H4 (cell line): ENCODE results near the gene YBX2. TPM values are rescaled to one million over a fixed set of nuclear protein-coding genes. Genes with fewer than 3 reads are reported as not detected.

Experiments used
- DNase-seq: peaks from one replicate; pipeline ENCODE4 v3.0.0-alpha.2; 2015; ENCODE audit warnings: low spot score
- total RNA-seq: library from RNA; depleted of rRNA; stranded (reverse); fragments of >200 nt; shearing (Covaris generic); gene quantifications from 2 replicates; pipeline ENCODE4 v1.2.3, GENCODE V29; 2014

The YBX2 gene
- total RNA-seq, 1 experiment from 2014 or later, result not detected

DNA sequence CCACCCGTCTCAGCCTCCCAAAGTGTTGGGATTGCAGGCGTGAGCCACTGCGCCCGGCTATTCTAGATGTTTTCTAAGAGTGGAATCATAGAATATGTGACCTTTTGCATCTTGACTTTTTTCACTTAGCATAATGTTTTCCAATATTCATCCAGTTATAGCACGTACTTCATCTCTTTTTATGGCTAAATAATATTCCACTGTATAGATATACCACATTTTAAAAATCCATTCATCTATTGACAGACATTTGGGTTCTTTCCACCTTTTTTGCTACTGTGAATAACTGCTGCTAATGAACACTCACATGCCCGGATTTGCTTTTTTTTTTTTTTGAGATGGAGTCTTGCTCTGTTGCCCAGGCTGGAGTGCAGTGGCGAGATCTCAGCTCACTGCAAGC is 9.7 kb upstream of the YBX2 start:
- DNase-seq, result no peak

DNA sequence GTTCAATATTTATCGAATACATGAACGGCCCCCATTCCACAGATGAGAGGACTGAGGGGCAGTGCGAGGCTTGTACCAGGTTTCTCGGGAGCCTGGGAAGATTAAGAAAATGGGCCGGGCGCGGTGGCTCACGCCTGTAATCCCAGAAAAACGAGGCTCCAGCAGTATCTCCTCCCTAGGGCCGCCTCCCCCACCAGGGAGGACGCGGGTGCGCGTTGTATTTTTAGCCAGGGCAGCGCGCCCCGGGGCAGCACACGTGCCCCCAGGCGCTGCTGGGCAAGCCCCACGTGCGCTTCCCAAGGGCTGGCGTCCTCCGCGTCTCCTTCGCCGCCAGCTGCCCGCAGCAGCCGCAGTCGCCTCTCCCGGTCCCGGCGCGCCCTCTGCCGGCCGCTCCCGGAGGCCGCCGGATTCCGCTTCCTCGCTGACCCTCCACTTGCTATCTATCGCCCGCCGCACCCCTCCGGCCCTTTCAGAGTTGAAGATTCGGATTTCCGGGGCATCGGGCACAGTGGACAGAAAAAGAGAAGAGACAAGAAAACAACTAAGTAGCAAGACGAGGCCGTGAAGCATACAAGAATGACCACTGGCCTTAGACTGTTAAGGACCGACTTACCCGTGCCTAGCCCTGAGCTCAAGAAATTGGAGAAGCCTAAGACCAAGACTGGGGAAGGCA is 1.9 kb upstream of the YBX2 start:
- peak; percentile 59 for DNase-seq

DNA sequence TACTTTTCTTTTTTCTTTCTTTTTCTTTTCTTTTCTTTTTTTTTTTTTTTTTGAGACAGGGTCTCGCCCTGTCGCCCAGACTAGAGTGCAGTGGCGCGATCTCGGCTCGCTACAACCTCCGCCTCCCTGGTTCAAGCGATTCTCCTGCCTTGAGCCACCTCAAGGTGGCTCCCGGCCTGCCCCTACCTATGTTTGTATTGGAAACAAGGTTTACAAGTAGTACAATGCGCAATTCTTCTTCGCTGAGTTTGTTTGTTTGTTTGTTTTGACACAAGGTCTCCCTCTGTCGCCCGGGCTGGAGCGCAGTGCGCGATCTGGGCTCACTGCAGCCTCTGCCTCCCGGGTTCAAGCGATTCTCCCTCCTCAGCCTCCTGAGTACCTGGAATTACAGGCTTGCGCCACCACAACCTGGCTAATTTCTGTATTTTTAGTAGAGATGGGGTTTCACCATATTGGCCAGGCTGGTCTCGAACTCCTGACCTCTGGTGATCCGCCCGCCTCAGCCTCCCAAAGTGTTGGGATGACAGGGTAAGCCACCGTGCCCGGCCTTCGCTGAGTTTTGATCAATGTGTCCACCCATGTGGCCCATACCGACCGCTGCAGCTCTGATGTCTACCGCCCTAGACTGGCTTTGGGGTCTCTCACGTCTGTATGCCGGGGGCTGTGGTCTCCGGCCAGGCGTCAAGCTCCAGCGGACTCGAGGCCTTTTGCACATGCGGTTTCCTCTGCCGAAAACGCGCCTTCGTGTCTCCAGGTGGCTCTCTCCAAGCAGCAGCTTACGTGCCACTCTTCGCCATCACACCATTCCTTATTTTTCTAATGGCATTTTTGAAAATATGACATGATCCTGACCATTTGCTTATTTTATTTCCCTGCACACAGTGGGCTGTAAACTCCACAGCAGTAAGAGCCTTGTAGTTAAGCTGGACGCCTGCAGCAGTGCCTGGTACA is 1.1 kb upstream of the YBX2 start:
- DNase-seq, result no peak

DNA sequence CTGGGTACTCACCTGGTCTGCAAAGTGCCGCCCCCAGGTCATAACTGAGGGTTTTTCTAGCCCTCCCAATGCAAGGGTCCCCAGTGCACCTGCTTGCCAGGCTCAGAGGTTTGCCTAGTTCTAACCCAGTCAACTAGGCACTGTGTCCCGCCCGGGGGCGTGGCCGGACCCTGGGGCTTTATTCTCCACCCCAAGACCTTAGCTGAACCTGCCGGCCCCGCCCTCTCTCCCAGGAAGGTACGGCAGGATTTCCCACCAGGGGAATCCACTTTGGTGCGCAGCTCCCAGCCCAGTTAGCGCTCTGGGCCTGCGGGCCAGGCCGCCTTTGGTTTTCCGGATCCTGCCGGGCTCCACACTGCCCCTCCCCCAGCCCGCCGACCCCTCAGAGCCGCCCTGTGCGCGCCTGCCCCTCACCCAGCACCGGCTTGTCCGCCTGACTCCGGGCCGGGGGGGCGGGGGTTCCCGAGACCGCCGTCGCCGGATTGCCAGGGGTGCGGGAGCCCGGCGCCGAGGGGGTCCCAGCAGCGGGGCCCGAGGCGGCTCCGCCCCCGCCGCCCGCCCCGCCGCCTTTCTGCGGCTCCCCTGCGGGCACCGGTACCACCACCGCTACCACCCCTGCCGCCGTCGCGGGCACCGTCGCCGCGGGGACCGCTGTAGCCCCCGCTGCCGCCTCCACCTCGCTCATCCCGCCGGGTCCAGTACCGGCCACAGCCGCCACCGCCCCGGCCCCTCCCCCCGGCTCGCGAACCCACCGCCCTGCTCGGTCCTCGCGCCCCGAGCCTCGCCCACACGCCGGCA is 424 bp downstream of the YBX2 start:
- DNase-seq, result no peak

DNA sequence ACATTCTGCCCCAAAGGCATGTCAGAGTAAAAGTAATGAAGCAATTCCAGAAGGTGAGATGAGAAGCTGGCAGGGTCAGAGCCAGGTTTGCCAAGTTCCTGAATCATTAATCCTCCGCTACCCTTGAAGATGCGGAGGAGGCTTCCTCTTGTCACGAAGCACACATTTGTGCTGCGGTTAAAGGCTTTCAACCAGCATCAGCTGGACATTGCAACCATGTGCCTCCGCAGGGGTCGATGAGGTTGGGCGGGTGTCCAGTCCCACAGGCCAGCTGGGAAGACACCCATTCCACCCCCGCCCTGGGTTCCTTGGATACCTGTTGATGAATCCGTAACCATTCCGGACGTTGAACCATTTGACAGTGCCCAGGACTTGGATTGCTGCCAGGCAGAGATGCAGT is 1.3 kb downstream of the YBX2 start:
- no peak for DNase-seq

DNA sequence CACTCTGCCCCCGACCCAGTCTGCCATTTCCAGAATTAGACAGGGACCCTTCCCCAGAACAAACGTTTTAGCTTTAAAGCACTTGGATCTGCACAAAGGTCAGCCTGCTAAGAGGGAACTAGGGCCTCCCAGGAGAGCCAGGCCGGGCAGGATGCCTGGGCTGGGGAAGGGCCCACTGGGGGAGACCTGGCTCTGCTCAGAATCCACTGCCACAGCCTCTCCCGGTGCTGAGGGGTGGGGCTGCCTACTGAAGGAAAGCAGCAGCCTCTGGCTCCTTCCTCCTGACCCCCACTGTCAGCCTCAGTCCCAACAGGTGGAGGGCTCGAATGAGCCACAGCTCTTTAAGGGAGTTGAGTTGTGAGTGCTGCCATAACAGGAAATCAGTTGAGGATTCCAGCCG is 1.7 kb downstream of the YBX2 start:
- no peak for DNase-seq

DNA sequence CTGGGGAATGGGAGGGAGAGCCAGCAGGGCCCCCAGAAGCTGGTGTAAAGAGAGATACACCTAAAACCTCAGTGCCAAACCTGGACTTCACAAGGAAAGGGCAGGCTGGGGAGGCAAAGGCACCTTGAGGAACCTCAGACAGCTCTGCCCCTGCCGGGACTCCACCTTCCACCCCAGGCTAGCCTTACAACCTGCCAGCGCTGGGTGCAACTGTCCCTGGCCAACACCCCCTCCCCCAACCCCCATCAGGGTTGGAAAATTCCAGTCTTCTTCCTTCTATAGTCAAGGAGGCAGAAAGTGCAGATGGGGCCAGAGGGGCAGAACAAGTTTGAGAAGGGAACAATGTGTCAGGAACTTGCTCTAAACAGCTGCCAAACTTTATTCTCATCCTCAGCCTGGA is 2.2 kb downstream of the YBX2 start:
- DNase-seq, result no peak

DNA sequence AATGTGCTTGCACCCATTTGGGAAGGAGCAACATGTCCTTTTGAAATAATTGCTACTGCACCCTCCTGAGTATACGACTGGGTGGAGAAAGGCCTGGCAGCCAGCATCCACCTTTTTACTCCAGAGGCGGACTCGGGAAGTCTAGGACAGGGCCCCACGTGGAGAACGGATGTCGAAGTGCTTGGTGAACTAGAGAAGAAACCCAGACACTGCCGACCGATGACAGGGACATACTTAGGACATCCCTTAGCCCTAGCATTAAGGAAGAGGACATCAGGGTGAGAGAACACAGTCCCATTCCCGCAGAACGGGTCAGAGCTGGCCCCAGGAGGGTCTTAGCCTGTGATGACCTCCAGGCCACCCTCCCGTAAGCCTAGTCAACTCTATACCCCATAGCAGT is 3.8 kb downstream of the YBX2 start:
- no peak for DNase-seq

DNA sequence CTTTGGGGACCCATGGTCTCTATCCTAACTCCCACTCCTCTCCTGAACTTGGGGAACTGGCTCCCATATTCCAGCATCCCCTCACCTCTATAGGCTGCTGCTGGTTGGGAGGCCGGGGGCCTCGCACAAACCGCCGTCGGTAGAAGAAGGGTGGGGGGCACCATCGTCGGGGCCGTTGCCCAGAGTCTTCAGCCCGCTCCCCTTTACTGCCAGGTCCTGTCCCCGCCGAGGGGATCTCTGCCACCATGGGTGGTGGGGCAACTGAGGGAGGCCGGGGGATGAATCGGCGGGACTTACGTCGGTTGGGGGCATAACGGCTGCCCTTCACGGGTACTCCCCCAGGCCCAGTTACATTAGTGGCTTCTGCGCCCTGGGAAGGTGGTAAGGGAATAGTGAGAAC is 4.3 kb downstream of the YBX2 start:
- no peak for DNase-seq

DNA sequence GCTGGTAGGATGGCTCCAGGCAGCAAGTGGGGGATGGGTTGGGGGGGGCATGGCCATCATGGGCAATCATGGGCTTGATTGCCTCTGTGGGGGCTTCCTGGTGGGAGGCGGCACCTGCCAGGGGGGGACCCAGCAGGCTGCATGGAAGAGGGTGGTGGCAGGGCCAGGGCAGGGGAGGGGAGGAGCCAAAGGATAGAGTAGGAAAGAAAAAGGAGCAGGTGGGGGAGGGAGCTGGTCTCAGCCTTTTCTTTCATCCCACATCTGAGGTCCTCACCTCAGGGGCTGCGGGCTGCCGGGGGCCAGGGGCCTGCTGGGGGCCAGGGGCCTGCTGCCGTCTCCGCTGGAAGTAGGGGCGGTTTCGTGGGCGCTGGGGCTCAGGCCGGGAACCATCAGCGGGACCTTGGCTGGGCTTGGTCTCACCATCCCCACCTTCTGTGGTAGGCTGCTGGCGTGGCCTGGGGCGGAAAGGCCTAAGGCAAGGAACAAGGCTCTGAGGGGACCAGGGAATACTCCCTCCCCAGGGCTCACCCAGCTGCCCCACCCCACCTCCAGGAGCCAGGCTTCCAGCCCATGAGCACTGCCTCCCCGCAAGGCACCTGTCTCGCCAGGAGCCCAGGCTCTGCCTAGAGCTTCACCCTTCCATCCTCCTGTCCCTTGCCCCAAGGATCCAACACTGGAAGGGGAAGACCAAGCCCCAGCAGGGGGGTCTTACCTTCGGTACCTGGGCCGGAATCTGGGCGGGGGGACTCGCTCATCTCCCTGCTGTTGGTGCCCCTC is 5.0 kb downstream of the YBX2 start:
- no peak for DNase-seq

DNA sequence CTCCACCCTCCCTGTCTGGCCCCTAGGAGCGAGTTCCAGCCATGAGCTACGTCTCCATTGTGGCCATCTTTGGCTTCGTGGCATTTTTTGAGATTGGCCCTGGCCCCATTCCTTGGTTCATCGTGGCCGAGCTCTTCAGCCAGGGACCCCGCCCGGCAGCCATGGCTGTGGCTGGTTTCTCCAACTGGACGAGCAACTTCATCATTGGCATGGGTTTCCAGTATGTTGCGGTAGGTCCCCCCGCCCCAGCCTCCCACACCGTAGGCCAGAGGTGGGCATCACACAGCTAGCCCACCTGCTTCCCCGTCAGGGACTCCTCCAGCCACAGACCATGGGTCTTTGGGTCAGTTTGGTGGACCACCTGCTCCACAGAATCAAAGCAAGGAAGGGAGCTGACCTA is 8.8 kb downstream of the YBX2 start:
- no peak for DNase-seq

DNA sequence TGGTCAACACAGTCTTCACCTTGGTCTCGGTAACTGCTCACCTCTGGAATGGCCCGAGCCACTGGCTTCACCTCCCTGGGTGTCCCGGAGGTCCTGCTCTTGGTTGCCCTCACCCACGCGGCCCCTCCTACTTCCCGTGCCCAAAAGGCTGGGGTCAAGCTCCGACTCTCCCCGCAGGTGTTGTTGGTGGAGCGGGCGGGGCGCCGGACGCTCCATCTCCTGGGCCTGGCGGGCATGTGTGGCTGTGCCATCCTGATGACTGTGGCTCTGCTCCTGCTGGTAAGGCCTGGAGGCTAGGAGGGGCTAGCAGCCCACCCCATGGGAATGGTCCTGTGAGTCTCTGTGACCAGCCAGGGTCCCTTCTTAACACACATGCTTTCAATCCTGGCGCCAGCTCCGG is 9.5 kb downstream of the YBX2 start:
- DNase-seq, result no peak

DNA sequence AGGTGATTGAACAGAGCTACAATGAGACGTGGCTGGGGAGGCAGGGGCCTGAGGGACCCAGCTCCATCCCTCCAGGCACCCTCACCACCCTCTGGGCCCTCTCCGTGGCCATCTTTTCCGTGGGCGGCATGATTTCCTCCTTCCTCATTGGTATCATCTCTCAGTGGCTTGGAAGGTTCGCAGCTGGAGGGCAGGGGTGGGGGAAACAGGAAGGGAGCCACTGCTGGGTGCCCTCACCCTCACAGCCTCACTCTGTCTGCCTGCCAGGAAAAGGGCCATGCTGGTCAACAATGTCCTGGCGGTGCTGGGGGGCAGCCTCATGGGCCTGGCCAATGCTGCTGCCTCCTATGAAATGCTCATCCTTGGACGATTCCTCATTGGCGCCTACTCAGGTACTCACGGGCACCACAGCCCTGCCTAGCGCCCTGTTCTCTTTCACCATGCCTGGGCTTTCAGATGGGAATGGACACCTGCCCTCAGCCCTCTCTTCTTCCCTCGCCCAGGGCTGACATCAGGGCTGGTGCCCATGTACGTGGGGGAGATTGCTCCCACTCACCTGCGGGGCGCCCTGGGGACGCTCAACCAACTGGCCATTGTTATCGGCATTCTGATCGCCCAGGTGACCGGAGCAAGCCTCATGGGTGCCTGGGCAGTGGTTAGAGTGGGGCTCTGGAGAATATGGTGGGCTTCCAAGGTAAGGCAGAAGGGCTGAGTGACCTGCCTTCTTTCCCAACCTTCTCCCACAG is 10.8 kb downstream of the YBX2 start:
- no peak for DNase-seq

DNA sequence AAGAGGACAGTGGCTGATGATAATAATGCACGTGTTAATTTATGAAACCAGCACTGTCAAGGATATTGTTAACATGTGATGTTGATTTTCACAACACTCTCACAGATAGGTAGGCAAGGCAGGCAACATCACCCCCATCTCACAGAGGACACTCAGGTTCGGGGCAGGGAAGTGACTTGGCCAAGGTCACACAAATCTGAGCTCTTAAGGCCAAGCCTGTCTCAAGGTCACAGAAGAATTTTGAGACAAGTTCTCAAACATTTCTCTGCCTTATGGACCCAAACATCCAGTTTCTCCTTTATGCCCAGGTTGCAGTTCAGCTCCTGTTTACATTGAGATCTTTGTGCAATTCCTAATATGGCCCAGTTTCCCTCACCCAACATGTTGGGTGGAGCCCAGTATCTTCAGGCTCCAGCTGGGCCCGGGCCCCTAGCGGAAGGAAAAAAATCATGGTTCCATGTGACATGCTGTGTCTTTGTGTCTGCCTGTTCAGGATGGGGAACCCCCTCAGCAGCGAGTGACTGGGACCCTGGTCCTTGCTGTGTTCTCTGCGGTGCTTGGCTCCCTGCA is 11.6 kb downstream of the YBX2 start:
- DNase-seq, result no peak

DNA sequence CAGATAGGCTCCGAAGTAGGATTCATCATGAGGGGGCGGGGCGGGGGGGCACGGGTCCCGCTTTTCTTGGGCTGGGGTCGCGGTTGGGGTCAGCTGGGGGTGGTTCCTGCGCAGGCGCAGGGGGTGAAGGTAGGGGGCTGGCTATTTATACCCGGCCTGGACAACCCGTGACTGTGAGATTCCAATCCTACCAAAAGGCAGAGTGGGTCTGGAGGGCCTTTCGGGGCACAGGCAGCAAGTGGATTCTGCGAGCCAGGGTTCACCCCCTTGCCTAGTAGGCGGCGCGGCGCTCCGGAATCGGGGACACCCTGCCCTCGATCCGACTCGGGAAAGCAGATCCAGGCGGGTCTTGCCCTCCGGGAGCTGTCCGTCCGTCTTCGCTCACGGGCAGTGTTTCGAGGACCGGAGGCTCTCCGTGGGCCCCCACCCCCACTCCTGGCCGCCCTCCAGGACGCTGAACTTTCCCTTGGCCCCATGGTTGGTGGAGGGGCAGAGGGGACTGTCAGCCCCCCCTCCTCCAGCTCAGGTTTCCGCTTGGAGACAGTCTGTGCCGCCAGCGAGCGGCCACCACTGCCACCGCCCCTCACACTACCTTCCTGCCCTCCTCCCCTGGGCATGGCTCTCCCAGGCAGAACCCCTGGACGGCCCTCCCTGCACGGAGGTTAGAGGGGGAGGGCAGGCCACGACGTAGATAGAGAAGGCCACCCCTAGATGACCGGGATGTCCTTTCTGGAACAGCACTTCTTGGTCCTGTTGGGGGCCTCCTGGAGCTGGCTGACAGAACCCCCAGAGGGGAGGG is 12.3 kb downstream of the YBX2 start:
- DNase-seq, result no peak

DNA sequence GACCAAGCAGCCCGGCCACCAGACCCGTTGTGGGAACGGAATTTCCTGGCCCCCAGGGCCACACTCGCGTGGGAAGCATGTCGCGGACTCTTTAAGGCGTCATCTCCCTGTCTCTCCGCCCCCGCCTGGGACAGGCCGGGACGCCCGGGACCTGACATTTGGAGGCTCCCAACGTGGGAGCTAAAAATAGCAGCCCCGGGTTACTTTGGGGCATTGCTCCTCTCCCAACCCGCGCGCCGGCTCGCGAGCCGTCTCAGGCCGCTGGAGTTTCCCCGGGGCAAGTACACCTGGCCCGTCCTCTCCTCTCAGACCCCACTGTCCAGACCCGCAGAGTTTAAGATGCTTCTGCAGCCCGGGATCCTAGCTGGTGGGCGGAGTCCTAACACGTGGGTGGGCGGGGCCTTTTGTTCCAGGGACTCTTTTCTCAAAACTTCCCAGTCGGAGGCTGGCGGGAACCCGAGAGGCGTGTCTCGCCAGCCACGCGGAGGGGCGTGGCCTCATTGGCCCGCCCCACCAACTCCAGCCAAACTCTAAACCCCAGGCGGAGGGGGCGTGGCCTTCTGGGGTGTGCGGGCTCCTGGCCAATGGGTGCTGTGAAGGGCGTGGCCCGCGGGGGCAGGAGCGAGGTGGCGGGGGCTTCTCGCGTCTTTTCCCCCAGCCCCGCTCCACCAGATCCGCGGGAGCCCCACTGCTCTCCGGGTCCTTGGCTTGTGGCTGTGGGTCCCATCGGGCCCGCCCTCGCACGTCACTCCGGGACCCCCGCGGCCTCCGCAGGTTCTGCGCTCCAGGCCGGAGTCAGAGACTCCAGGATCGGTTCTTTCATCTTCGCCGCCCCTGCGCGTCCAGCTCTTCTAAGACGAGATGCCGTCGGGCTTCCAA is 13.1 kb downstream of the YBX2 start, which contains the start of gene SLC2A4:
SLC2A4 (plus strand) TSS at position 645 of the 879 bp plus-strand sequence; CDS start at position 862, 217 bp downstream.
- peak; percentile 73 for DNase-seq

DNA sequence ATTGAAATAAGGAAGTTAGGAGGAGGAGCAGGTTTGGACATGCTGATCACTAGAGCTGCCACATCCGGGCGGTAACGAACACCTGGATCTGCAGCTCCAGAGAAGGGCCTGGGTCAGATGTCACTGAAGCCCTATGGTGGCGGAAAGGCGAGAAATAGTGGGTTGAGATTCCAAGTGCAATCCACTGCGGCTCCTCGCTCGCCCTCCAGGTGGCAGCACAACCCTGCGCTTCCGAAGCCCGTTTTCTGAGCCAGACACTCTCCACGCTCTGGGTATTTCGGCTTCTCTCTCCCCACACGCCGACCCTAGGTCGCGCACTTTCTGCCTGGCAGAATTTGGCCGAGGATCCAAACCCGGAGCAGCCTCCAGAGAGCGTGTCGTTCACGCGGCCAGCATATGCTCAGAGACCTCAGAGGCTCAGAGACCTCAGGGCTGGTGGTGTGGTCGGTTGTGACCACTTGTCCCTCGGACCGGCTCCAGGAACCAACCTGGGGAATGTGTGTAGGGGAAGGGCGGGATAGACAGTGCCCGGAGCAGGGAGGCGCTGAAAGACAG is 13.8 kb downstream of the YBX2 start:
- DNase-seq, result peak; percentile 64

DNA sequence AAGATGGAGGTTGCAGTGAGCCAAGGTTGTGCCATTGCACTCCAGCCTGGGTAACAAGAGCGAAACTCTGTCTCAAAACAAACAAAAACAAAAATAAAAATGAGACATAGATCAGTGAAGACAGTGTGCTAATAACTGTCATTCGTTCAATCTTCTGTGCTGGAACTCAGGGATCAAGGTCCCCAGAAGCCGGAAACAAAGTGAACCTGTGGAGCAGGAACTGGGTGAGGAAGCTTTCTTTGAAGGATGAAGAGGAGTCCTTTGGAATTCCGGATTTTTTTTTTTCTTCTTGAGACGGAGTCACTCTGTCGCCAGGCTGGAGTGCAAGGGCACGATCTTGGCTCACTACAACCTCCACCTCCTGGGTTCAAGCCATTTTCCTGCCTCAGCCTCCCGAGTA is 15.0 kb downstream of the YBX2 start:
- DNase-seq, result no peak
